A549 (cell line): ENCODE measurements around the gene TPO. TPM values are rescaled to one million over a fixed set of nuclear protein-coding genes. Genes with fewer than 3 reads are reported as not detected.

Experiments
- ATAC-seq, 2 experiments: fragments of 200-7000 bp in 1 of 2; fragments of >200 bp in 1 of 2; cut with Nextera tagmentation in 1 of 2; cut with Tn5 transposase in 1 of 2; 3 replicates each; pipeline versions ENCODE4 v1.8.0 to v1.9.1; 2018 to 2020; ENCODE audit warnings: mild to moderate bottlenecking in 1 of 2, moderate library complexity in 1 of 2
- CTCF ChIA-PET: fragments of 300-600 bp; sonication (Branson Sonifier 250); formaldehyde crosslinking; extraction: SDS; loops from one replicate; lab custom pipeline; 2021; ENCODE audit warnings: antibody characterized with exemption, inconsistent platforms; lab: Yijun Ruan, JAX
- POLR2A ChIA-PET: fragments of 350-600 bp; formaldehyde crosslinking; extraction: SDS; loops from one replicate; lab custom pipeline; 2021; ENCODE audit warnings: antibody characterized with exemption, inconsistent platforms; lab: Yijun Ruan, JAX
- DNase-seq, 2 experiments: peaks; one replicate each; pipeline versions ENCODE4 v3.0.0 to v3.0.0-alpha.2; 2011 to 2016; ENCODE audit warnings: low read depth in 1 of 2, low spot score in 1 of 2
- FAIRE-seq: peaks from 2 replicates; lab custom pipeline; 2011; peaks lifted over from hg19 to GRCh38; lab: Jason Lieb, UNC
- H3K27ac ChIP-seq, 2 experiments: fragments of >200 bp; sonication (Bioruptor Twin); formaldehyde crosslinking; 3 replicates each; pipeline ENCODE4 v1.5.1; 2016 to 2017
- H3K4me1 ChIP-seq: fragments of >200 bp; sonication (Bioruptor Twin); formaldehyde crosslinking; 3 replicates; pipeline ENCODE4 v1.6.1; 2016
- H3K4me2 ChIP-seq: fragments of >200 bp; sonication (Bioruptor Twin); formaldehyde crosslinking; 3 replicates; pipeline ENCODE4 v1.6.1; 2016
- H3K4me3 ChIP-seq: fragments of >200 bp; sonication (Bioruptor Twin); formaldehyde crosslinking; 3 replicates; pipeline ENCODE4 v1.5.1; 2016
- H3K9me3 ChIP-seq: fragments of >200 bp; sonication (Bioruptor Twin); formaldehyde crosslinking; 3 replicates; pipeline ENCODE4 v1.6.1; 2016
- BCL3 ChIP-seq: fragments of >200 bp; sonication (Bioruptor Twin); formaldehyde crosslinking; IDR thresholded peaks from 3 replicates; pipeline ENCODE4 v1.6.1; 2016
- CEBPB ChIP-seq, 2 experiments: fragments of >200 bp in 1 of 2; sonication (Bioruptor Twin) in 1 of 2; formaldehyde crosslinking in 1 of 2; IDR thresholded peaks; 2 replicates each; pipeline ENCODE4 v1.6.1; 2012 to 2016
- CHD4 ChIP-seq: fragments of 200-600 bp; sonication (generic); IDR thresholded peaks from 2 replicates; pipeline ENCODE4 v1.6.1; 2016; ENCODE audit warnings: antibody characterized with exemption, mild to moderate bottlenecking, borderline replicate concordance
- ELK1 ChIP-seq: fragments of 150-350 bp; IDR thresholded peaks from 2 replicates; pipeline ENCODE4 v1.6.1; 2014; ENCODE audit warnings: low read depth, mild to moderate bottlenecking, low read length
- FOSB ChIP-seq: fragments of 250-450 bp; sonication (Bioruptor Pico); IDR thresholded peaks from 2 replicates; pipeline ENCODE4 v1.5.0; 2020; ENCODE audit warnings: mild to moderate bottlenecking, moderate library complexity
- FOSL2 ChIP-seq, 2 experiments: fragments of 450-650 bp in 1 of 2; fragments of >200 bp in 1 of 2; sonication (Bioruptor Twin) in 1 of 2; formaldehyde crosslinking; IDR thresholded peaks; 2 replicates each; pipeline versions ENCODE4 v1.5.0 to v1.6.1; 2016 to 2020; ENCODE audit warnings: mild to moderate bottlenecking in 1 of 2, moderate library complexity in 1 of 2
- FOXS1 ChIP-seq: fragments of 250-450 bp; sonication (Bioruptor Pico); IDR thresholded peaks from 2 replicates; pipeline ENCODE4 v1.5.0; 2020; ENCODE audit warnings: mild to moderate bottlenecking, moderate library complexity
- HDAC2 ChIP-seq: fragments of 200-600 bp; sonication (generic); IDR thresholded peaks from 2 replicates; pipeline ENCODE4 v1.6.1; 2016
- HEYL ChIP-seq: fragments of 250-450 bp; sonication (Bioruptor Pico); IDR thresholded peaks from 2 replicates; pipeline ENCODE4 v1.8.0; 2021; ENCODE audit warnings: mild to moderate bottlenecking, moderate library complexity
- HOXA7 ChIP-seq: fragments of 250-450 bp; sonication (Bioruptor Pico); IDR thresholded peaks from 2 replicates; pipeline ENCODE4 v1.5.0; 2020; ENCODE audit warnings: mild to moderate bottlenecking, moderate library complexity
- JUNB ChIP-seq: fragments of >200 bp; sonication (Bioruptor Twin); formaldehyde crosslinking; IDR thresholded peaks from 2 replicates; pipeline ENCODE4 v1.6.1; 2016
- KDM5A ChIP-seq: fragments of 200-600 bp; sonication (generic); IDR thresholded peaks from 2 replicates; pipeline ENCODE4 v1.6.1; 2016; ENCODE audit warnings: antibody characterized with exemption, mild to moderate bottlenecking
- MAFK ChIP-seq: fragments of 450-650 bp; IDR thresholded peaks from 2 replicates; pipeline ENCODE4 v1.6.1; 2014; ENCODE audit not compliant: partially characterized antibody
- MAZ ChIP-seq: fragments of 150-350 bp; IDR thresholded peaks from 2 replicates; pipeline ENCODE4 v1.6.1; 2014; ENCODE audit warnings: antibody characterized with exemption, low read depth, low read length, borderline replicate concordance
- MYC ChIP-seq: IDR thresholded peaks from 2 replicates; pipeline ENCODE4 v1.6.1; 2012; ENCODE audit warnings: mild to moderate bottlenecking, inconsistent platforms, low read length, improper control_type of control experiment, borderline replicate concordance
- NPAS2 ChIP-seq: fragments of 250-450 bp; sonication (Bioruptor Pico); IDR thresholded peaks from 2 replicates; pipeline ENCODE4 v1.8.0; 2022; ENCODE audit warnings: mild to moderate bottlenecking, moderate library complexity, borderline replicate concordance
- RCOR1 ChIP-seq: fragments of 150-350 bp; IDR thresholded peaks from 2 replicates; pipeline ENCODE4 v1.6.1; 2014; ENCODE audit warnings: antibody characterized with exemption, low read length, low read depth
- RFX5 ChIP-seq: fragments of 450-650 bp; IDR thresholded peaks from 2 replicates; pipeline ENCODE4 v1.7.1; 2014; ENCODE audit warnings: antibody characterized with exemption, mild to moderate bottlenecking, moderate library complexity
- SREBF2 ChIP-seq: fragments of 450-650 bp; IDR thresholded peaks from 2 replicates; pipeline ENCODE4 v1.6.1; 2014; ENCODE audit warnings: mild to moderate bottlenecking, moderate library complexity
- ZC3H11A ChIP-seq: fragments of 450-650 bp; IDR thresholded peaks from 2 replicates; pipeline ENCODE4 v1.6.1; 2014; ENCODE audit warnings: antibody characterized with exemption, mild to moderate bottlenecking
- ZFP36 ChIP-seq: fragments of 450-650 bp; IDR thresholded peaks from 2 replicates; pipeline ENCODE4 v1.6.1; 2014; ENCODE audit warnings: borderline replicate concordance; ENCODE audit not compliant: partially characterized antibody
- WGBS: methylation state at CpG from one replicate; pipeline ENCODE4 v1.1.6; 2017; ENCODE audit errors: missing lambda C conversion rate; 5-methylcytosine and 5-hydroxymethylcytosine counted together
- polyA plus RNA-seq, 4 experiments: library from polyadenylated mRNA; depleted of rRNA in 3 of 4; stranded (reverse); fragments of >200 nt; fragmentation: RNase III in 1 of 4; extraction: RNeasy Plus Mini Kit Qiagen cat#74134 plus additional on column Dnase treatment in 1 of 4; gene quantifications; 2 replicates in 3 of 4; 3 replicates in 1 of 4; pipeline ENCODE4 v1.2.3, GENCODE V29; 2011 to 2017
- TF ChIP-seq, protein P1 (sequence below): fragments of 250-450 bp; sonication (Bioruptor Pico); IDR thresholded peaks from 2 replicates; pipeline ENCODE4 v1.5.0; 2021; ENCODE audit warnings: mild to moderate bottlenecking, moderate library complexity, borderline replicate concordance

The TPO gene
- polyA plus RNA-seq, 2 of the 4 experiments (the other 2 are of a cell fraction) = 0.05 TPM; not detected in 1

- TF ChIP-seq, protein P1, sequence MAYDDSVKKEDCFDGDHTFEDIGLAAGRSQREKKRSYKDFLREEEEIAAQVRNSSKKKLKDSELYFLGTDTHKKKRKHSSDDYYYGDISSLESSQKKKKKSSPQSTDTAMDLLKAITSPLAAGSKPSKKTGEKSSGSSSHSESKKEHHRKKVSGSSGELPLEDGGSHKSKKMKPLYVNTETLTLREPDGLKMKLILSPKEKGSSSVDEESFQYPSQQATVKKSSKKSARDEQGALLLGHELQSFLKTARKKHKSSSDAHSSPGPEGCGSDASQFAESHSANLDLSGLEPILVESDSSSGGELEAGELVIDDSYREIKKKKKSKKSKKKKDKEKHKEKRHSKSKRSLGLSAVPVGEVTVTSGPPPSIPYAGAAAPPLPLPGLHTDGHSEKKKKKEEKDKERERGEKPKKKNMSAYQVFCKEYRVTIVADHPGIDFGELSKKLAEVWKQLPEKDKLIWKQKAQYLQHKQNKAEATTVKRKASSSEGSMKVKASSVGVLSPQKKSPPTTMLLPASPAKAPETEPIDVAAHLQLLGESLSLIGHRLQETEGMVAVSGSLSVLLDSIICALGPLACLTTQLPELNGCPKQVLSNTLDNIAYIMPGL = no peak
- TF ChIP-seq BCL3 (no peak), RCOR1 (no peak), SREBF2 (no peak)
These were observed 105.7 kb downstream of the TPO start (continued) for GRCh38 chr2:1518867-1519530.

GRCh38 chr2:1521191-1521877 is 108.1 kb downstream of the TPO start:
- no peaks in the 10 kb centered on the region for H3K9me3 ChIP-seq
- TF ChIP-seq MAZ (no peak), CHD4 (no peak), ELK1 (no peak), JUNB (no peak), HOXA7 (CRISPR knock-in tag) (no peak), MAFK (no peak), KDM5A (no peak), HDAC2 (no peak), ZFP36 (no peak), NPAS2 (CRISPR knock-in tag) (no peak), HEYL (no peak), FOSL2 (IDR thresholded peaks at IDR 0.05) (no peak), FOSL2 (CRISPR knock-in tag; IDR thresholded peaks at IDR 0.05) (no peak), FOXS1 (CRISPR knock-in tag) (no peak), ZC3H11A (no peak), SREBF2 (no peak), RFX5 (no peak), BCL3 (no peak), FOSB (CRISPR knock-in tag) (no peak), MYC (no peak), CEBPB (IDR thresholded peaks at IDR 0.05) (no peak)
- H3K4me3 ChIP-seq = no peak overlapping the region
- ATAC-seq = peak; percentile 5 to 55; a peak in 3 of 6 replicates
- CTCF ChIA-PET = interaction anchor here (1.2 kb wide), 1 partner anchor 29 kb away, joined by 7 read pairs; no protein-coding TSS in a partner anchor
- H3K27ac ChIP-seq = no peak overlapping the region
- H3K4me1 ChIP-seq = no peaks in the 10 kb centered on the region
- FAIRE-seq = no peak
- POLR2A ChIA-PET = no interaction called here
- WGBS = 54% methylated on average over 21 of the region's 21 CpGs
- no peak overlapping the region for H3K4me2 ChIP-seq
- DNase-seq = no peak
